Fibroblast of lung (primary cell): ENCODE results near the gene PDP2. TPM values are rescaled to one million over a fixed set of nuclear protein-coding genes. Genes with fewer than 3 reads are reported as not detected.

Experiments
- DNase-seq, 2 donors: peaks; one replicate each; pipeline versions ENCODE4 v3.0.0 to v3.0.0-alpha.2; 2010; ENCODE audit warnings: low read depth in 2 of 2
- H2AFZ ChIP-seq: 2 replicates; pipeline ENCODE4 v1.5.1; 2012; ENCODE audit warnings: low read length, control low read depth, inconsistent platforms
- H3K27ac ChIP-seq: 2 replicates; pipeline ENCODE4 v1.5.1; 2011; ENCODE audit warnings: low read length, control low read depth; ENCODE audit not compliant: insufficient read depth
- H3K27me3 ChIP-seq: 2 replicates; pipeline ENCODE4 v1.5.1; 2011; ENCODE audit warnings: mild to moderate bottlenecking, low read length; ENCODE audit not compliant: control insufficient read depth, insufficient read depth
- H3K36me3 ChIP-seq: 2 replicates; pipeline ENCODE4 v1.5.1; 2011; ENCODE audit warnings: low read length; ENCODE audit not compliant: control insufficient read depth, insufficient read depth
- H3K4me1 ChIP-seq: 2 replicates; pipeline ENCODE4 v1.5.1; 2011; ENCODE audit warnings: low read length; ENCODE audit not compliant: control insufficient read depth, insufficient read depth; ENCODE audit errors: extremely low read depth
- H3K4me2 ChIP-seq: 2 replicates; pipeline ENCODE4 v1.5.1; 2011; ENCODE audit warnings: low read length, control low read depth; ENCODE audit not compliant: insufficient read depth; ENCODE audit errors: extremely low read depth
- H3K4me3 ChIP-seq, 4 experiments: fragments of 200-600 bp in 1 of 4; sonication (generic) in 1 of 4; replicated peaks in 1 of 4; 2 replicates each; pipeline ENCODE4 v1.5.1; 2011 to 2016; ENCODE audit warnings: low read length in 4 of 4, low read depth in 3 of 4, mild to moderate bottlenecking in 3 of 4, control low read depth in 2 of 4, inconsistent platforms in 1 of 4, mixed read lengths in 1 of 4; ENCODE audit not compliant: insufficient read depth in 1 of 4; ENCODE audit errors: control extremely low read depth in 1 of 4
- H3K79me2 ChIP-seq: 2 replicates; pipeline ENCODE4 v1.5.1; 2012; ENCODE audit warnings: mild to moderate bottlenecking, low read length, inconsistent platforms; ENCODE audit not compliant: control insufficient read depth, insufficient read depth
- H3K9ac ChIP-seq: 2 replicates; pipeline ENCODE4 v1.5.1; 2011; ENCODE audit warnings: mild to moderate bottlenecking, low read length, control low read depth; ENCODE audit not compliant: insufficient read depth
- H3K9me3 ChIP-seq: 2 replicates; pipeline ENCODE4 v1.5.1; 2012; ENCODE audit warnings: low read depth, low read length; ENCODE audit not compliant: control insufficient read depth, insufficient read depth
- H4K20me1 ChIP-seq: 2 replicates; pipeline ENCODE4 v1.5.1; 2011; ENCODE audit warnings: low read length; ENCODE audit not compliant: control insufficient read depth, insufficient read depth; ENCODE audit errors: extremely low read depth
- CTCF ChIP-seq, 2 donors: IDR thresholded peaks in 1 of 2; conservative IDR thresholded peaks in 1 of 2; 1 replicate in 1 of 2; 2 replicates in 1 of 2; pipeline ENCODE4 v1.5.1; 2011 to 2012; ENCODE audit warnings: low read length in 2 of 2, control low read depth in 1 of 2, inconsistent platforms in 1 of 2, low read depth in 1 of 2, mild to moderate bottlenecking in 1 of 2
- EZH2 ChIP-seq: IDR thresholded peaks from 2 replicates; pipeline ENCODE4 v1.5.1; 2012; ENCODE audit warnings: low read length, control low read depth, mild to moderate bottlenecking; ENCODE audit errors: missing control alignments
- polyA plus RNA-seq, 2 donors: library from polyadenylated mRNA; depleted of rRNA in 1 of 2; stranded (reverse) in 1 of 2; unstranded in 1 of 2; fragments of >200 nt; gene quantifications; 2 replicates each; pipeline ENCODE4 v1.2.1, GENCODE V29; 2011 to 2012; ENCODE audit warnings: missing spikeins in 1 of 2
- total RNA-seq: library from RNA; depleted of rRNA; stranded (reverse); fragments of >200 nt; gene quantifications from 2 replicates; pipeline ENCODE4 v1.2.1, GENCODE V29; 2014

PDP2 gene
- total and polyA plus RNA-seq, 2 donors (not counting 1 experiment from before 2014, with no cell fraction given), result 10.9 to 11.6 TPM

GRCh38 chr16:66903544-66904427 is 23.5 kb downstream of the PDP2 start:
- Histone ChIP-seq H3K27ac (no peak overlapping the region), H3K79me2 (no peaks in the 10 kb centered on the region), H3K4me3 (no peak overlapping the region), H3K9ac (no peak overlapping the region), H4K20me1 (no peaks in the 10 kb centered on the region), H3K4me2 (no peak overlapping the region), H3K36me3 (no peaks in the 10 kb centered on the region), H3K4me1 (peaks cover 45% of the 10 kb centered on the region), H3K27me3 (no peaks in the 10 kb centered on the region), H3K9me3 (no peaks in the 10 kb centered on the region), H2AFZ (no peak overlapping the region)
- TF ChIP-seq EZH2, result no peak
- TF ChIP-seq CTCF (conservative IDR thresholded peaks at IDR 0.05 in 1 of 2, IDR thresholded peaks at IDR 0.05 in 1 of 2; ENCODE audit: low read depth in 1 of 2, low read length in 2 of 2), result no peak
- no peak for DNase-seq

GRCh38 chr16:66904428-66904845 is 24.1 kb downstream of the PDP2 start:
- no peak for DNase-seq
- no peak overlapping the region for H3K4me2 ChIP-seq
- peak overlapping the region; percentile 45 for H2AFZ ChIP-seq
- no peaks in the 10 kb centered on the region for H3K36me3 ChIP-seq
- TF ChIP-seq CTCF (conservative IDR thresholded peaks at IDR 0.05 in 1 of 2, IDR thresholded peaks at IDR 0.05 in 1 of 2; ENCODE audit: low read depth in 1 of 2, low read length in 2 of 2) (no peak), EZH2 (no peak)
- H3K9ac ChIP-seq, result no peak overlapping the region
- no peaks in the 10 kb centered on the region for H3K27me3 ChIP-seq
- H3K27ac ChIP-seq, result peak overlapping the region; percentile 56
- no peaks in the 10 kb centered on the region for H3K79me2 ChIP-seq
- H3K9me3 ChIP-seq, result no peaks in the 10 kb centered on the region
- H3K4me1 ChIP-seq, result peaks cover 41% of the 10 kb centered on the region
- H4K20me1 ChIP-seq, result no peaks in the 10 kb centered on the region
- H3K4me3 ChIP-seq, result no peak overlapping the region

- H3K4me2 ChIP-seq, result peak overlapping the region; percentile 4
These were observed 24.7 kb downstream of the PDP2 start for GRCh38 chr16:66904846-66905632.

More at GRCh38 chr16:66904846-66905632, 24.7 kb downstream of the PDP2 start:
- H3K4me1 ChIP-seq, result peaks cover 35% of the 10 kb centered on the region
- H3K27me3 ChIP-seq, result no peaks in the 10 kb centered on the region
- DNase-seq, result peak in 1 of 2 donors; percentile 35
- H3K9me3 ChIP-seq, result no peaks in the 10 kb centered on the region
- peak overlapping the region; percentile 45 for H2AFZ ChIP-seq
- TF ChIP-seq EZH2 (no peak), CTCF (conservative IDR thresholded peaks at IDR 0.05 in 1 of 2, IDR thresholded peaks at IDR 0.05 in 1 of 2; ENCODE audit: low read depth in 1 of 2, low read length in 2 of 2) (no peak)
- H3K4me3 ChIP-seq, result no peak overlapping the region
- H3K36me3 ChIP-seq, result no peaks in the 10 kb centered on the region
- H3K27ac ChIP-seq, result peak overlapping the region; percentile 56
- H3K79me2 ChIP-seq, result no peaks in the 10 kb centered on the region
- H4K20me1 ChIP-seq, result no peaks in the 10 kb centered on the region
- H3K9ac ChIP-seq, result peak overlapping the region; percentile 45
